GM12878 (cell line): ENCODE results near the gene LEKR1. TPM values are rescaled to one million over a fixed set of nuclear protein-coding genes. Genes with fewer than 3 reads are reported as not detected.

Source experiments
- BACH1 ChIP-seq: fragments of 450-650 bp; IDR thresholded peaks from 2 replicates; pipeline ENCODE4 v1.6.1; 2017; ENCODE audit warnings: mild to moderate bottlenecking, borderline replicate concordance
- CHD2 ChIP-seq: IDR thresholded peaks from 2 replicates; pipeline ENCODE4 v1.6.1; 2011; ENCODE audit warnings: low read depth, low read length, improper control_type of control experiment, borderline replicate concordance
- EP300 ChIP-seq, 2 experiments: fragments of 150-350 bp in 1 of 2; IDR thresholded peaks; 2 replicates each; pipeline ENCODE4 v1.6.1; 2011 to 2012; ENCODE audit warnings: low read depth in 2 of 2, low read length in 2 of 2, borderline replicate concordance in 1 of 2, improper control_type of control experiment in 1 of 2, inconsistent platforms in 1 of 2; ENCODE audit not compliant: control insufficient read depth in 1 of 2
- FOXK2 ChIP-seq: fragments of 450-650 bp; IDR thresholded peaks from 2 replicates; pipeline ENCODE4 v1.6.1; 2017; ENCODE audit warnings: mild to moderate bottlenecking, moderate library complexity
- HDAC2 ChIP-seq: fragments of 200-600 bp; sonication (generic); IDR thresholded peaks from 2 replicates; pipeline ENCODE4 v1.6.1; 2017
- JUNB ChIP-seq: IDR thresholded peaks from 2 replicates; pipeline ENCODE4 v1.6.1; 2016; ENCODE audit warnings: antibody characterized with exemption, mild to moderate bottlenecking
- JUND ChIP-seq: IDR thresholded peaks from 2 replicates; pipeline ENCODE4 v1.6.1; 2012; ENCODE audit warnings: low read depth, mild to moderate bottlenecking, low read length, improper control_type of control experiment, moderate library complexity
- KAT2A ChIP-seq: conservative IDR thresholded peaks from 2 replicates; pipeline ENCODE4 v1.6.1; 2011; ENCODE audit warnings: low read depth, low read length; ENCODE audit not compliant: control insufficient read depth
- NFYB ChIP-seq: IDR thresholded peaks from 2 replicates; pipeline ENCODE4 v1.6.1; 2011; ENCODE audit warnings: low read depth, mild to moderate bottlenecking, low read length, improper control_type of control experiment, moderate library complexity; ENCODE audit not compliant: insufficient read depth
- RFX5 ChIP-seq: IDR thresholded peaks from 2 replicates; pipeline ENCODE4 v1.6.1; 2011; ENCODE audit warnings: low read depth, low read length, improper control_type of control experiment
- RUNX3 ChIP-seq: IDR thresholded peaks from 2 replicates; pipeline ENCODE4 v1.6.1; 2012; ENCODE audit warnings: low read length, inconsistent platforms
- SMC3 ChIP-seq: IDR thresholded peaks from 2 replicates; pipeline ENCODE4 v1.6.1; 2011; ENCODE audit warnings: low read length, improper control_type of control experiment, borderline replicate concordance
- YBX1 ChIP-seq: fragments of 450-650 bp; IDR thresholded peaks from 2 replicates; pipeline ENCODE4 v1.6.1; 2016; ENCODE audit warnings: antibody characterized with exemption
- polyA plus RNA-seq, 11 experiments: library from polyadenylated mRNA; depleted of rRNA in 4 of 11; unstranded in 6 of 11; stranded (reverse) in 5 of 11; fragments of >200 nt; fragmentation: Nextera tagmentation in 4 of 11; fragmentation: Illumina TruSeq in 1 of 11; extraction: Ambion mirVana in 4 of 11; extraction: Trizol in 1 of 11; gene quantifications; 1 replicate in 1 of 11; 2 replicates in 10 of 11; pipeline versions ENCODE4 v1.2.1 to v1.2.3, GENCODE V29; 2011 to 2016; ENCODE audit warnings: inconsistent platforms in 2 of 11, missing spikeins in 2 of 11, low read depth in 1 of 11
- total RNA-seq, 4 experiments: library from RNA; depleted of rRNA in 3 of 4; stranded (reverse); fragments of >200 nt in 3 of 4; fragmentation: Illumina TruSeq in 1 of 4; extraction: Trizol in 1 of 4; gene quantifications; 2 replicates each; pipeline versions ENCODE4 v1.2.1 to v1.2.3, GENCODE V29; 2013 to 2021
- TF ChIP-seq, protein P1 (sequence below): IDR thresholded peaks from 2 replicates; pipeline ENCODE4 v1.6.1; 2012; ENCODE audit warnings: low read depth, low read length, improper control_type of control experiment
- TF ChIP-seq, protein P2 (sequence below): fragments of 450-650 bp; IDR thresholded peaks from 2 replicates; pipeline ENCODE4 v1.6.1; 2017; ENCODE audit warnings: borderline replicate concordance
- TF ChIP-seq, protein P3 (sequence below): fragments of 450-650 bp; IDR thresholded peaks from 2 replicates; pipeline ENCODE4 v1.6.1; 2016; ENCODE audit warnings: mild to moderate bottlenecking, moderate library complexity, borderline replicate concordance
- TF ChIP-seq, protein P4 (sequence below): fragments of 450-650 bp; formaldehyde crosslinking; IDR thresholded peaks from 2 replicates; pipeline ENCODE4 v1.4.0; 2020; ENCODE audit warnings: mild to moderate bottlenecking, moderate library complexity

Gene LEKR1
- total and polyA plus RNA-seq, 10 of the 15 experiments (the other 5 are each of a cell fraction or from before 2014, with no cell fraction given): 0.48 to 3.2 (median 1.3) TPM

DNA sequence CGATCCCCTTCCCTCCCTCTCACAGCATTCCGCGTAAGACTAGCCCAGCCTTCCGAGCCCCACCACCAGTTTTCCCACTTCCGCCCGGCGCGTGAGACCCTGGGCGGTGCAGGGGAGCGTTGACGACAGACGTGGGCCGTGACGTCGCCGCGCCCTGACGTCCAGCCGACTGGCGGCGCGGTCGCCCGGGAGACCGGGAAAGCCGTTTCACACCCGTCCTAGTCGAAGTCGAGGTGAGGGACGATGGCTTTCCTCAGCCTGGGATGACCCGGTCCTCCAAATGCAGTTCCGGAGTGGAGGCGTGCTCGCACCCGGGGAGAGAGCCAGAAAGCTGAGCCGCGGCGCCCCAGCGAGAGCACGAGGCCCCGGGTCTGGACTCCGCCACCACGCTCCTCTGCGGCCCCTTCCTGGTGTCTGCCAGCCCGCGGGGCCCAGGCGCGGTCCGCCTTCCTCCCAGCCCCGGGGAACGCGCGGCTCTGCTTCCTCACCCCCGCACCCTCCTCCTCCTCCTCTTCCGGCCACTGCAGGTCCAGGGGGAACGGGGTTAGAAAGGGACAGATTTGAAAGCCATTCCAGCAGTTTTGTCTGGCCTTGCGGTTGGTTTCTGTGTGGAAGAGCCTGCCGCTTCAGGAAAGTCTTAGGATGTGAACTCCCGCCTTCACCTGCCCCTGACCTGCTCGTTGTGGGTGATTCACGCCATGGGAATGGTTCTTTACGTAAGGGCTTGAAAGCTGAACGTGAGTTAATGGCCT is at the start of gene LEKR1 (continued):
- TF ChIP-seq HDAC2 (no peak), EP300 (IDR thresholded peaks at IDR 0.05; ENCODE audit: borderline replicate concordance in 1 of 2, control insufficient read depth in 1 of 2, low read depth in 2 of 2, low read length in 2 of 2) (peak; percentile 20 to 27; a peak in 1 of 4 replicates), CHD2 (no peak), SMC3 (no peak; the same call in 1 of the 2 replicates), RFX5 (no peak; the same call in 1 of the 2 replicates), KAT2A (no peak), RUNX3 (peak; percentile 58), YBX1 (no peak), JUNB (no peak), BACH1 (peak; percentile 59; the same call in 1 of the 2 replicates), NFYB (no peak), JUND (no peak), FOXK2 (no peak)
- TF ChIP-seq, protein P1, sequence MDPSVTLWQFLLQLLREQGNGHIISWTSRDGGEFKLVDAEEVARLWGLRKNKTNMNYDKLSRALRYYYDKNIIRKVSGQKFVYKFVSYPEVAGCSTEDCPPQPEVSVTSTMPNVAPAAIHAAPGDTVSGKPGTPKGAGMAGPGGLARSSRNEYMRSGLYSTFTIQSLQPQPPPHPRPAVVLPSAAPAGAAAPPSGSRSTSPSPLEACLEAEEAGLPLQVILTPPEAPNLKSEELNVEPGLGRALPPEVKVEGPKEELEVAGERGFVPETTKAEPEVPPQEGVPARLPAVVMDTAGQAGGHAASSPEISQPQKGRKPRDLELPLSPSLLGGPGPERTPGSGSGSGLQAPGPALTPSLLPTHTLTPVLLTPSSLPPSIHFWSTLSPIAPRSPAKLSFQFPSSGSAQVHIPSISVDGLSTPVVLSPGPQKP: peak; percentile 76; the same call in 1 of the 2 replicates
- TF ChIP-seq, protein P2, sequence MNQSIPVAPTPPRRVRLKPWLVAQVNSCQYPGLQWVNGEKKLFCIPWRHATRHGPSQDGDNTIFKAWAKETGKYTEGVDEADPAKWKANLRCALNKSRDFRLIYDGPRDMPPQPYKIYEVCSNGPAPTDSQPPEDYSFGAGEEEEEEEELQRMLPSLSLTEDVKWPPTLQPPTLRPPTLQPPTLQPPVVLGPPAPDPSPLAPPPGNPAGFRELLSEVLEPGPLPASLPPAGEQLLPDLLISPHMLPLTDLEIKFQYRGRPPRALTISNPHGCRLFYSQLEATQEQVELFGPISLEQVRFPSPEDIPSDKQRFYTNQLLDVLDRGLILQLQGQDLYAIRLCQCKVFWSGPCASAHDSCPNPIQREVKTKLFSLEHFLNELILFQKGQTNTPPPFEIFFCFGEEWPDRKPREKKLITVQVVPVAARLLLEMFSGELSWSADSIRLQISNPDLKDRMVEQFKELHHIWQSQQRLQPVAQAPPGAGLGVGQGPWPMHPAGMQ: no peak
- TF ChIP-seq, protein P3, sequence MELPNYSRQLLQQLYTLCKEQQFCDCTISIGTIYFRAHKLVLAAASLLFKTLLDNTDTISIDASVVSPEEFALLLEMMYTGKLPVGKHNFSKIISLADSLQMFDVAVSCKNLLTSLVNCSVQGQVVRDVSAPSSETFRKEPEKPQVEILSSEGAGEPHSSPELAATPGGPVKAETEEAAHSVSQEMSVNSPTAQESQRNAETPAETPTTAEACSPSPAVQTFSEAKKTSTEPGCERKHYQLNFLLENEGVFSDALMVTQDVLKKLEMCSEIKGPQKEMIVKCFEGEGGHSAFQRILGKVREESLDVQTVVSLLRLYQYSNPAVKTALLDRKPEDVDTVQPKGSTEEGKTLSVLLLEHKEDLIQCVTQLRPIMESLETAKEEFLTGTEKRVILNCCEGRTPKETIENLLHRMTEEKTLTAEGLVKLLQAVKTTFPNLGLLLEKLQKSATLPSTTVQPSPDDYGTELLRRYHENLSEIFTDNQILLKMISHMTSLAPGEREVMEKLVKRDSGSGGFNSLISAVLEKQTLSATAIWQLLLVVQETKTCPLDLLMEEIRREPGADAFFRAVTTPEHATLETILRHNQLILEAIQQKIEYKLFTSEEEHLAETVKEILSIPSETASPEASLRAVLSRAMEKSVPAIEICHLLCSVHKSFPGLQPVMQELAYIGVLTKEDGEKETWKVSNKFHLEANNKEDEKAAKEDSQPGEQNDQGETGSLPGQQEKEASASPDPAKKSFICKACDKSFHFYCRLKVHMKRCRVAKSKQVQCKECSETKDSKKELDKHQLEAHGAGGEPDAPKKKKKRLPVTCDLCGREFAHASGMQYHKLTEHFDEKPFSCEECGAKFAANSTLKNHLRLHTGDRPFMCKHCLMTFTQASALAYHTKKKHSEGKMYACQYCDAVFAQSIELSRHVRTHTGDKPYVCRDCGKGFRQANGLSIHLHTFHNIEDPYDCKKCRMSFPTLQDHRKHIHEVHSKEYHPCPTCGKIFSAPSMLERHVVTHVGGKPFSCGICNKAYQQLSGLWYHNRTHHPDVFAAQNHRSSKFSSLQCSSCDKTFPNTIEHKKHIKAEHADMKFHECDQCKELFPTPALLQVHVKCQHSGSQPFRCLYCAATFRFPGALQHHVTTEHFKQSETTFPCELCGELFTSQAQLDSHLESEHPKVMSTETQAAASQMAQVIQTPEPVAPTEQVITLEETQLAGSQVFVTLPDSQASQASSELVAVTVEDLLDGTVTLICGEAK: no peak
- TF ChIP-seq, protein P4, sequence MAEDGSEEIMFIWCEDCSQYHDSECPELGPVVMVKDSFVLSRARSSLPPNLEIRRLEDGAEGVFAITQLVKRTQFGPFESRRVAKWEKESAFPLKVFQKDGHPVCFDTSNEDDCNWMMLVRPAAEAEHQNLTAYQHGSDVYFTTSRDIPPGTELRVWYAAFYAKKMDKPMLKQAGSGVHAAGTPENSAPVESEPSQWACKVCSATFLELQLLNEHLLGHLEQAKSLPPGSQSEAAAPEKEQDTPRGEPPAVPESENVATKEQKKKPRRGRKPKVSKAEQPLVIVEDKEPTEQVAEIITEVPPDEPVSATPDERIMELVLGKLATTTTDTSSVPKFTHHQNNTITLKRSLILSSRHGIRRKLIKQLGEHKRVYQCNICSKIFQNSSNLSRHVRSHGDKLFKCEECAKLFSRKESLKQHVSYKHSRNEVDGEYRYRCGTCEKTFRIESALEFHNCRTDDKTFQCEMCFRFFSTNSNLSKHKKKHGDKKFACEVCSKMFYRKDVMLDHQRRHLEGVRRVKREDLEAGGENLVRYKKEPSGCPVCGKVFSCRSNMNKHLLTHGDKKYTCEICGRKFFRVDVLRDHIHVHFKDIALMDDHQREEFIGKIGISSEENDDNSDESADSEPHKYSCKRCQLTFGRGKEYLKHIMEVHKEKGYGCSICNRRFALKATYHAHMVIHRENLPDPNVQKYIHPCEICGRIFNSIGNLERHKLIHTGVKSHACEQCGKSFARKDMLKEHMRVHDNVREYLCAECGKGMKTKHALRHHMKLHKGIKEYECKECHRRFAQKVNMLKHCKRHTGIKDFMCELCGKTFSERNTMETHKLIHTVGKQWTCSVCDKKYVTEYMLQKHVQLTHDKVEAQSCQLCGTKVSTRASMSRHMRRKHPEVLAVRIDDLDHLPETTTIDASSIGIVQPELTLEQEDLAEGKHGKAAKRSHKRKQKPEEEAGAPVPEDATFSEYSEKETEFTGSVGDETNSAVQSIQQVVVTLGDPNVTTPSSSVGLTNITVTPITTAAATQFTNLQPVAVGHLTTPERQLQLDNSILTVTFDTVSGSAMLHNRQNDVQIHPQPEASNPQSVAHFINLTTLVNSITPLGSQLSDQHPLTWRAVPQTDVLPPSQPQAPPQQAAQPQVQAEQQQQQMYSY (CRISPR knock-in tag): no peak
